GM10266 (cell line): ENCODE measurements around the gene PYGO2.
A peak's percentile ranks its signal among the peaks of the same experiment; 100 is the strongest.

Experiments used
- DNase-seq: peaks from one replicate; pipeline ENCODE4 v3.0.0; 2012; ENCODE audit errors: extremely low spot score
- TF ChIP-seq, protein P1 (sequence below): IDR thresholded peaks from 2 replicates; pipeline ENCODE4 v1.5.1; 2012; ENCODE audit warnings: mild to moderate bottlenecking, low read depth; ENCODE audit not compliant: control insufficient read depth, insufficient read depth; ENCODE audit errors: missing control alignments

The PYGO2 gene

DNA sequence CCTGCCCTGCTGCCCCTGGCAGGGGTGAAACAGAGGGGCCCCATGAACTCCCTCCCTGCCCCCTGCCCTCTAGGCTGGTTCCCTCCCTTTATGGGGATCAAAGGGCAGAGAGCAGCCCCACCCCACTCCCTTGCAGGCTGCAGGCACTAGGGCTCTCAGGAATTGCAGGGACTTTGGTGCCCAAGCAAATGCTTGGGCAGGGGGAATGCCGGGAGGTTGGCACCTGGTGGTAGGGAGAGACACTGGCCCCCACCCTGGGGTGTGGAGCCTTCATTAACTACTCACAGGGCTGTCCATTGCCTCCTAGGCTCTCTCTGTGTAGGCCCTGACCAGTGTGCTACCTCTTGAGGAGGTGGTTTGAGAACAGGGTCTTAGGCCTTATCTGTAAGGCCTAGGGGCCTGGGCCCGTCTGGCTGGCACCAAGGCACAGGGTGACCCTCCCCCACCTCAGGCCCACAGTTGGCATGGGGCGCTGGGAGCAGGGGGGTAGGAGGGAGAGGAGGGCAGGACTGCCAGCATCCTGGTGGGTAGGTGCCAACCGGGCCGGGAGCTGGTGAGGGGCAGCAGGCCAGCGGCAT lies 45.8 kb upstream of the PYGO2 start:
- DNase-seq: no peak
- TF ChIP-seq, protein P1, sequence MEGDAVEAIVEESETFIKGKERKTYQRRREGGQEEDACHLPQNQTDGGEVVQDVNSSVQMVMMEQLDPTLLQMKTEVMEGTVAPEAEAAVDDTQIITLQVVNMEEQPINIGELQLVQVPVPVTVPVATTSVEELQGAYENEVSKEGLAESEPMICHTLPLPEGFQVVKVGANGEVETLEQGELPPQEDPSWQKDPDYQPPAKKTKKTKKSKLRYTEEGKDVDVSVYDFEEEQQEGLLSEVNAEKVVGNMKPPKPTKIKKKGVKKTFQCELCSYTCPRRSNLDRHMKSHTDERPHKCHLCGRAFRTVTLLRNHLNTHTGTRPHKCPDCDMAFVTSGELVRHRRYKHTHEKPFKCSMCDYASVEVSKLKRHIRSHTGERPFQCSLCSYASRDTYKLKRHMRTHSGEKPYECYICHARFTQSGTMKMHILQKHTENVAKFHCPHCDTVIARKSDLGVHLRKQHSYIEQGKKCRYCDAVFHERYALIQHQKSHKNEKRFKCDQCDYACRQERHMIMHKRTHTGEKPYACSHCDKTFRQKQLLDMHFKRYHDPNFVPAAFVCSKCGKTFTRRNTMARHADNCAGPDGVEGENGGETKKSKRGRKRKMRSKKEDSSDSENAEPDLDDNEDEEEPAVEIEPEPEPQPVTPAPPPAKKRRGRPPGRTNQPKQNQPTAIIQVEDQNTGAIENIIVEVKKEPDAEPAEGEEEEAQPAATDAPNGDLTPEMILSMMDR: no peak

DNA sequence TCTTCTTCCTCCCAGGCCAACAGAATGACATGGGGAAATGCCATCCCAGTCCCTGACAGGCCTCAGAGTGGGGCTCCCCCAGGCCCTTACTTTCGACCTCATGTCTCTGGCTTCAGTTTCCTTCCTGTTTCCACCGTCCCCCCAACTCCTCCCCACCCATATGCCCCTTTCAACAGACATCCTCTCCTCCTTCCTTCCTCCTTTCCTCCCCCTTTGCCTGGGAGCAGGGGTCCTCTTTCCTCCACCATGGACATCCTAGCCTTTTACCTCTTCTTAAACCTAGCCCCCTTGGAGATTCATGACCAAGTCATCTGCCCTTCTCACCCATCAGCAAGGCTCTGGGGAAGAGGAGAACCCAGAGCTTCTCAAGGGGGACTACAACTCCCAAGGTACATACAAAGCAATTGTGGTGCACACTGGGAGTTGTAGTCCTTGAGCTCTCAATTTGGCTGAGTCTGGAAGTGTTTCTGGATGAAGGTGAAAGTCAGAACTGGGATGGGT lies 45.1 kb upstream of the PYGO2 start:
- no peak for DNase-seq

DNA sequence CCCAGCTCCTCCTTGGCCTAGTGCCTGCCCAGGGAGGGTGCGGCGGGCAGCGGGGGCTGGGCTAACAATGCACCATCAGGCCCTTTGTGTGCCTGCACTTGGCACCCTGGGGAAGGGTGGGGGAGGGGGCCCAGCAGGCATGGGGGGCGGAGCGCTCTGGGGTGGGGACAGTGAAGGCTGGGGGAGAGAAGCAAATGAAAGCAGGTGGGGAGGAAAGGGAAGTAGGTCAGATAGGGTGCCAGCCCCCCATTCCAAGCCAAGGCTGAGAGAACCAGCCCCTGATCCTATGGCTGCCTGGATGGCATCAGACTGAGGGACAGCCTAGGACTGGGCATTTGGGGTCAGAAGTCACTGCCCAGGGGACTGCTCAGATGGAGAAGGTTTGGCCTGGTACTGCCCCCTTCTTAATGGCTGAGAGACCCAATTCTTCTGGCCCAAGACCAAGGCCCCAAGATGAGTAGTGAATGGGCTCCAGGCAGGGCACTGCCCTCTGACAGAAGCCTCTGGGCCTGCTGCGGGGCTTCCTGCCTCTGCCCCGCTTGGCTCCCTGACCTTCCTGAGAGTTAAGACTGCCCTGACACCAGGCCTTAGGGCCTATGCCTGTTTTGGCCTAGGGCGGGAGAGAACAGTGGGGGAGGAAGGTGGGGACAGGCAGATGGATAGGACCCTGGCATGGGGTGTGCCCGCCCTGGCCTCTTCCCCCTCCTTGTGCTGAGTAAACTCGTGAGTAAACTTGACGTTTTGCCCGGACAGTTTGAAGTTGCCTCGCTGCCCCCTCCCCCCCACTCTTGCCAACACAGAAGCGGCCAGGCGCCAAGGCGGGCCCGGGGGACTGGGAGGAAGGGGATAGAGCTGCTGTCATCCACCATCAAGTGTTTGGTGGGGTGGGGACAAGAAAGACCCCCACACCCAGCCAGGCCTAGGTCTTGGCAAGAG lies 43.8 kb upstream of the PYGO2 start:
- TF ChIP-seq, protein P1: no peak
- DNase-seq: no peak

More for the DNA sequence above, 45.1 kb upstream of the PYGO2 start:
- TF ChIP-seq, protein P1: no peak

DNA sequence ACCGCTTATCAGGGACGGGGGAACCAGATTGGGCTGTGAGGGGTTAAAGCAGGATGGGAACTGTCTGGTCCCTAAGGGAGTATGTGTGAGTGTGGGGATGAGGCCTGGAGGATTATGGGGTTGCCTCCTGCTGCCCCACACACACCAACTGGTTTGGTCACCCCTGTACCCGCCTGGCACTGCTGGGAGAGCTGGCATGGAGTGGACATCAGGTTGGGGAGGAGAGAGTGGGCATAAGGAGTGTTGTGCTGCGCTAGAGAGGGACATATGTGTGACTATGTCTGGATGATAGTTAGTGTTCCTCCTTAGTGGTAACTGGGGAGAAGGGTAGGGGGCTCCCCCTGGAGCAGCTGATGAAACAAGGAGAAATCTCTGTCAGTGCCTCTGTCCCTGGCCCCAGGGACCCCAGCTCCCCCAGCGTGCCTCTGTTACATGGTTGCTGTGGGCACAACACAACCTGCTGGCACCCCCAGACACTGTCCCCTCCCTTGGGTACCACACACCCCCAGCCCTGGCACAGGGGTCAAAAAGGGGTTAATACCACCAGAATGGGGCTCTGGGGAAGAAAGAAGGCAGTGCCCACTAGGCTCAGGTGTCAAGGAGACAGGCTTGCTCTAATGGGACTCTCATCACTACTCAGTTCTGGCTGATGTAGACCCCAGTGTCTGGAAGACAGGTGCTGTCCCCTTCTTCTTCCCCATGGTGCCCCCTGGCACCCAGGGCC lies 42.9 kb upstream of the PYGO2 start:
- TF ChIP-seq, protein P1: no peak
- DNase-seq: no peak

DNA sequence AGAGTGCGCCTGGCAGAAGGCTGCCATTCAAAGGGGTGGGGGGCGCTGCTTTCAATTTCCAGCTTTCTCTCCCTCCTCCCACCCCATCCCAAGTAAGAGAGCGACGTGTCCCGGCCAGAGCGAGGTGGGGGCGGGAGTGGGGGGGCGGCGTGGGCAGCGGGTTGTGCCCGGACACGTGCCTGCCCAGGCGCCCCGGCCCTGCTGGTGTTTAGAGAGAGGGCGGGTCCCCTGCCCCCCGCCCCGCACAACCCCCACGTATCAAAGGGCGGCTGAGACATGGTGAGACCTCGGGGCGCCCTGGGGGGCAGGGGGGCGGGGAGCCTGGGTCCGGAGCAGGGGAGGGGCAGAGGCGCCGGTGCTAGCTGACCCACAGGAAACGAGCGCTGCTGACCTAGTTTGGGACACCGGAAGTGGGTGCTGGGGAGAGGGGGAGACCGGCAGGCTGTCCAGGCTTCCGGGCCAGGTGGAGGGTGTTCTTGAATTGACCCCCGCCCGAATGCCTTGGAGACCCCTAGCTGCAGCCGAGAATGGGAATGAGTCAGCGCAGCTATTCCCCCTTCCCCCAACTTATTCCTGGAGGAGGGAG lies 42.3 kb upstream of the PYGO2 start:
- peak; percentile 60 for DNase-seq
- TF ChIP-seq, protein P1: no peak

DNA sequence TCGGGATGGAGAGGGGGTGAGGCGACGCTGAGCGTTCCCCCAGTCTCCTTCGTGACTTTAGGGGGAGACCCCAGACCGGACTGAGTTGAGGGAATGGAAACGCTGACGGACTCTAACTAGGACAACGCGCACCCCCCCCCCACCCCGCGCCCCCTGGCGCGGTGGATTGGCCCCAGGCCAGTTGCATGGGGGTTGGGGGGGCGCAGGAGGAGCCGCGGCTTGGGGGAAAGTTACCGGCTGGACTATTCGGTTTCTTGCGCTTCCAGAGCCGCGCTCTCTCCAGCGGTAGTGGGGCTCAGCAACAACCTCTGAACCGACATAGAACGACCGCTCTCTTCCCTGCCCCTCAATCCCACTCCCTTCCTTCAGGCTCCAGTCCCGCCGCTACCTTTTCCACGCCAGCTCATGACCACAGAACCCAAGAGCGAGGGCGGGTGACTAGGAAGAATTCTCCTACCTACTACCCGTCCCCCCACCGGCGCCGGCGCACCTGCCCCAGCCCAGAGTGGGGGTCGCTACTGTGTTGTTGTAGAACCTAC lies 41.7 kb upstream of the PYGO2 start:
- TF ChIP-seq, protein P1: no peak
- no peak for DNase-seq
